Mesothelial cell of epicardium (in vitro differentiated cells): ENCODE results near the gene ADAT3. TPM values are rescaled to one million over a fixed set of nuclear protein-coding genes. Genes with fewer than 3 reads are reported as not detected.
"Not testable (repeated sequence)": the region's sequence is repeated elsewhere in the genome, so short reads cannot be mapped to it uniquely, and the experiment has no call there.

Experiments
- DNase-seq, 2 experiments: peaks; one replicate each; pipeline ENCODE4 v3.0.0; 2021; ENCODE audit warnings: low spot score in 2 of 2; ENCODE audit not compliant: unreplicated experiment in 2 of 2
- H3K27ac Mint-ChIP-seq: 2 replicates; pipeline ENCODE4 v1.8.0; 2021; ENCODE audit warnings: mixed read lengths
- H3K27me3 Mint-ChIP-seq: 2 replicates; pipeline ENCODE4 v1.8.0; 2021; ENCODE audit warnings: low read depth, mixed read lengths
- H3K36me3 Mint-ChIP-seq: 2 replicates; pipeline ENCODE4 v1.8.0; 2021; ENCODE audit warnings: mixed read lengths
- H3K4me1 Mint-ChIP-seq: 2 replicates; pipeline ENCODE4 v1.8.0; 2021; ENCODE audit warnings: mixed read lengths
- H3K4me3 Mint-ChIP-seq: 2 replicates; pipeline ENCODE4 v1.8.0; 2021; ENCODE audit warnings: mild to moderate bottlenecking, moderate library complexity, mixed read lengths
- H3K9me3 Mint-ChIP-seq: 2 replicates; pipeline ENCODE4 v1.8.0; 2021; ENCODE audit warnings: mixed read lengths
- CTCF ChIP-seq: fragments of 200-600 bp; sonication (generic); IDR thresholded peaks from one replicate; pipeline ENCODE4 v1.5.0; 2021; ENCODE audit warnings: antibody characterized with exemption; ENCODE audit not compliant: unreplicated experiment
- total RNA-seq: library from RNA; stranded (reverse); gene quantifications from 3 replicates; pipeline ENCODE4 v1.2.1, GENCODE V29; 2021

The ADAT3 gene
- total RNA-seq, 1 donor from 2014 or later, result 15.5 TPM

DNA sequence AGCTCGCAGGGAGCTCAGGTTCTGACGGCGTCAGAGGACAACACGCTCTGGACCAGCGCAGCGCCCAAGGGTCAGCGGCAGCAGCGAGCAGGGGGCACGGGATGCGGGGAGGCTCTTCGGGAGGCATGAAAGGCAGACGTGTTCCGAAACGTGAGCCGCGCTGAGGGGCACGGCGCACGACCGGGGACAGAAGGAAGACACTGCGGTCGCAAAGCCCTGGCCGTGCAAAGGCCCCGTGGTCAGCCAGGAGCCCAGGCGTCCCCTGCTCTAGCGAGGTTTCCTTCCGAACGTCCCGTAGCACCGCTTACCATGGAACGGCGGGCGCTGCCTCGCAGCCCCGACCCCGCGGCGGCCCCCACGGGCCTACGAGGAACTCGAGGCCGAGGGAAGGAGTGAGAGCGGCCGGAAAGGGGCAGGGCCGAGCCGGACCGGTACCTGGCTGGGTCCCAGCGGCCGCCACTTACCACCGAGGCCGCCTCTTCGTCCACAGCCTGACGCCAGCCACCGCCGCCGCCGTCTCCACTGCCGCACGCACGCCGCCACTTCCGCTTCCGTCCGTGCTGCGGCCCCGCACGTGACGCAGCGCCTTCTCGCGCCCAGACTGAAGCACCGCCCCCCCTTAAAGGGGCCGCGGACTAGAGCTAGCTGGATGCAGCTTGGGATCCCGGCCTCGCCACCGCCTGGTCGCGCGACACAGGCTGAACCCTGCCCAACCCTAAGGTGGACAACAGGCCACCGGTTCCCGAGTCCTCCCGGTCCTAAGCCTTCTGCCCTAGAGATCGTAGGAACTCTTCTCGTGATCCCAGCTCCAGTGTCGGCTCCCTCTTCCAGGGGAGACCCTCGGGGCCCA, 29.3 kb upstream of the ADAT3 start:
- Mint-ChIP-seq H3K4me1 (peaks cover 24% of the 10 kb centered on the region), H3K9me3 (no peaks in the 10 kb centered on the region), H3K27ac (peak overlapping the region; percentile 95), H3K27me3 (no peaks in the 10 kb centered on the region), H3K4me3 (peak overlapping the region; percentile 99), H3K36me3 (no peaks in the 10 kb centered on the region)
- TF ChIP-seq CTCF, result no peak
- peak; percentile 76 to 89 for DNase-seq

GRCh38 chr19:1876496-1877279, 28.5 kb upstream of the ADAT3 start:
- Mint-ChIP-seq H3K4me3 (peak overlapping the region; percentile 99), H3K27ac (peak overlapping the region; percentile 83), H3K4me1 (peaks cover 24% of the 10 kb centered on the region)
- DNase-seq, H3K9me3 Mint-ChIP-seq, H3K27me3 Mint-ChIP-seq, H3K36me3 Mint-ChIP-seq: not testable (repeated sequence)

DNA sequence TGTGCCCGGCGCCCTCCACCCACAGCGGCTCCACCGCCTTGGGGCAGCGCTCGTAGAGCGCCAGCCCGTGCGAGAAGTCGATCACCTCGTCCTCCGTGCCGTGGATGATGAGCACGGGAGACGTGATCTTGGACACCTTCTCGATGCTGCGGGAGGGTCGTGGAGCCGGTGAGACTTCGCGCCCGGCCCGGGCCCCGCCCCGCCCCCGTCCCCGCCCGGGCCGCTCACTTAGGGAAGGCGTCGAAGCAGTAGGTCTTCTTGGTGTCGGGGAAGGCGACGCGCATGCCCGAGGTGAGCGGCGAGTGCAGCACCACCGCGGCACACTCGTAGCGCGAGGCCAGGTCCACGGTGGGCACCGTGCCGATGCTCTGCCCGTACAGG, 27.9 kb upstream of the ADAT3 start:
- not testable (repeated sequence) for H3K4me3 Mint-ChIP-seq, H3K9me3 Mint-ChIP-seq, H3K27ac Mint-ChIP-seq, H3K36me3 Mint-ChIP-seq, DNase-seq, H3K27me3 Mint-ChIP-seq
- peaks cover 26% of the 10 kb centered on the region for H3K4me1 Mint-ChIP-seq

- peaks cover 34% of the 10 kb centered on the region for H3K4me1 Mint-ChIP-seq
- not testable (repeated sequence) for H3K36me3 Mint-ChIP-seq, H3K27ac Mint-ChIP-seq, H3K9me3 Mint-ChIP-seq, H3K4me3 Mint-ChIP-seq, DNase-seq, H3K27me3 Mint-ChIP-seq
These were observed 26.6 kb upstream of the ADAT3 start for GRCh38 chr19:1878583-1878982.

- not testable (repeated sequence) for H3K36me3 Mint-ChIP-seq, H3K4me3 Mint-ChIP-seq, DNase-seq, H3K9me3 Mint-ChIP-seq, H3K27me3 Mint-ChIP-seq, H3K27ac Mint-ChIP-seq
- H3K4me1 Mint-ChIP-seq, result peaks cover 33% of the 10 kb centered on the region
These were observed 25.2 kb upstream of the ADAT3 start for GRCh38 chr19:1879982-1880381.

DNA sequence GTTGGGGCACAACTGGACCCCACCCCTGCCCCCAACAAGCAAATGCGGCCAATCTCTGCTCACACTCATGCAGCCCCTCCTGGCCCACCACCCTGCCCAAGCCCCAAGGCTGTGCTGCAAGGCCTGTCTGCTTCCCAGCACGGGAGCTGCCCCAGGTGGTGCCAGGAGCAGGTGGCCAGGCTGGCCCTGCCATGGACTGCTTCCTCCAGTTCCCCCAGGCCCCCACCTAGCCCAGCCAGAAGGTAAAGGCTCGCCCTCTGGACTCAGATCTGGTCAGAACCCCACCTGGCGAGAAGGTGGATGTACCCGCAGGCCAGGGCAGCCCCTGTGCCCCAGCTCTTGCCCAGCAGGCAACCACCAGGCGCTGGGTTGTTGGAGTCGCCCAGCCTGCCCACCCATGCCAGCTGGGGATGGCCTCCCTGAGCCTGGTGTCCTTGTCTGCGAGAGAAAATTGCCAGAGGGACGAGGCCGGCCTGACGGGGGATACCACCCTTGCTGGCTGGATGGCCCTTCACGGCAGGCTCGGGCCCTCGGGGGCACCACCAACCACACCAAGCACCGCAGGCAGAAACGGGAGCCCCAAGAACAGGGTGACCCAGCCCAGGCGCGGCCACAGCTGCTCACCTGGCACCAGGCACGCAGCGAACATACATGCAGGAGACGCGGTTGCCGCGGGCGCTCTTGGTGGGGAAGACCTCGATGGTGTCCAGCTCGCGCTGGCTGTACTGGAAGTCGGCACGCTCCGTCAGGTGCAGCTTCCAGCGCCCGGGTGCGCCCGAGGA, 24.4 kb upstream of the ADAT3 start:
- no peaks in the 10 kb centered on the region for H3K27me3 Mint-ChIP-seq
- no peak for TF ChIP-seq CTCF
- no peaks in the 10 kb centered on the region for H3K9me3 Mint-ChIP-seq
- peaks cover 28% of the 10 kb centered on the region for H3K4me1 Mint-ChIP-seq
- no peak for DNase-seq
- H3K4me3 Mint-ChIP-seq, result no peak overlapping the region
- no peaks in the 10 kb centered on the region for H3K36me3 Mint-ChIP-seq
- no peak overlapping the region for H3K27ac Mint-ChIP-seq

DNA sequence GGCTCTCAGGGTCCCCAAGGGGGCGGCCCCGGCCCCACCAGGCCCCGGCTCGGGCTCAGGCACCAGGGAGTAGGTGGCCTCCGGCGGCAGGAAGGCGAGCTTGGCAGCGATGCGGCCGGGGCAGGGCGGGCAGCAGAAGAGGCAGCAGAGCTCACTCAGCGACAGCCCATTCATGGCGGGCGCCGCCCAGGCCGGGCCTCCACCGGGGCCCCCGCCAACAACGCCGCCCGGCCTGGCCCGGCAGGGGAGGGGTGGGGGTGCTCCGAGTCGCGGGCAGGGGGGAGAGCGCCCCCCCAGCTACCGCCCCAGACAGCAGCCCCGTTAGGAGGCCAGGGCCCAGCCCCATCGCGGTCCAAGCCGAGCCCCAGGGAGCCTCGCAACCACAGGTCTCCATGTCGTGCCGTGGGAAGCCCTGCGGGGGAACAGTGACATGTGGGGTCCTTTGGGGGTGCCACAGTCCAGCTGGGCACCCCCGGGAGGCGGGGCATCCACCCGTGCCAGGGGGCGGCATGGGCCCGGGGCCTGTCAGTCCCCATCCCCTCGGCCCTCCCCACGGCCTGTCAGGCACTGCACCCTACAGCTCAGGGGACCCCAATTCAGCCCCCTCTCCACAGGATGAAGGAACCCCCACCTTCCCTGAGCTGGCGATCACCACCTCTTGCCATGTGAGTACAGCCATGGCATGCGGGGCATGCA, 23.7 kb upstream of the ADAT3 start:
- peaks cover 28% of the 10 kb centered on the region for H3K4me1 Mint-ChIP-seq
- not testable (repeated sequence) for H3K9me3 Mint-ChIP-seq, H3K27ac Mint-ChIP-seq, DNase-seq, H3K4me3 Mint-ChIP-seq, H3K36me3 Mint-ChIP-seq, H3K27me3 Mint-ChIP-seq
